ENCODE data around the gene RASD2. TPM values are rescaled to one million over a fixed set of nuclear protein-coding genes. Genes with fewer than 3 reads are reported as not detected.

RASD2 gene
- total RNA-seq, 1 experiment from 2014 or later = 3.1 TPM

- TF ChIP-seq CBFB (CRISPR knock-in tag; IDR thresholded peaks at IDR 0.05; ENCODE audit: low read depth) = no peak
Observed at GRCh38 chr22:35599364-35599763, 58.7 kb downstream of the RASD2 start (continued).

GRCh38 chr22:35600476-35600875 is 59.8 kb downstream of the RASD2 start:
- TF ChIP-seq ARID4B (CRISPR knock-in tag; IDR thresholded peaks at IDR 0.05; ENCODE audit: borderline replicate concordance) = no peak
- TF ChIP-seq ZBTB21 (CRISPR knock-in tag; IDR thresholded peaks at IDR 0.05; ENCODE audit: borderline replicate concordance) = no peak
- no peak for TF ChIP-seq HMGXB4 (CRISPR knock-in tag; IDR thresholded peaks at IDR 0.05)
- TF ChIP-seq CDX4 (CRISPR knock-in tag; IDR thresholded peaks at IDR 0.05; ENCODE audit: borderline replicate concordance) = no peak
- no peak for TF ChIP-seq ZMAT4 (CRISPR knock-in tag; IDR thresholded peaks at IDR 0.05)
- no peak for TF ChIP-seq E2F4 (CRISPR knock-in tag; IDR thresholded peaks at IDR 0.05; ENCODE audit: borderline replicate concordance, low read depth)
- TF ChIP-seq IRF1 (CRISPR knock-in tag; IDR thresholded peaks at IDR 0.05) = no peak
- no peak for TF ChIP-seq RORB (CRISPR knock-in tag; IDR thresholded peaks at IDR 0.05)
- TF ChIP-seq NFATC4 (CRISPR knock-in tag; IDR thresholded peaks at IDR 0.05) = no peak
- no peak for TF ChIP-seq RELA (CRISPR knock-in tag; IDR thresholded peaks at IDR 0.05; ENCODE audit: borderline replicate concordance)
- no peak for TF ChIP-seq FOXP4 (CRISPR knock-in tag; IDR thresholded peaks at IDR 0.05)
- TF ChIP-seq ELF4 (CRISPR knock-in tag; IDR thresholded peaks at IDR 0.05; ENCODE audit: low read depth) = no peak
- no peak for TF ChIP-seq TEAD1 (CRISPR knock-in tag; IDR thresholded peaks at IDR 0.05)
- no peak for TF ChIP-seq ZNF671 (CRISPR knock-in tag; IDR thresholded peaks at IDR 0.05)
- no peak for TF ChIP-seq AR (CRISPR knock-in tag; IDR thresholded peaks at IDR 0.05)
- no peak for TF ChIP-seq HMGA2 (CRISPR knock-in tag; IDR thresholded peaks at IDR 0.05)
- no peak overlapping the region for H3K4me3 Mint-ChIP-seq
- CTCF ChIA-PET = no interaction called here
- ATAC-seq (no peak), DNase-seq (ENCODE audit: low spot score) (no peak)
- no peaks in the 10 kb centered on the region for H3K9me3 Mint-ChIP-seq
- no peaks in the 10 kb centered on the region for H3K4me1 Mint-ChIP-seq
- H3K27me3 Mint-ChIP-seq (ENCODE audit: low read depth) = 0 out of 2 replicates have a peak, but pooled peaks cover 5% of the 10 kb centered on the region
- no peaks in the 10 kb centered on the region for H3K36me3 Mint-ChIP-seq
- POLR2A ChIA-PET = no interaction called here
- H3K27ac Mint-ChIP-seq = no peak overlapping the region
